Spleen (tissue), 3 donors: Measurements from ENCODE around the gene ADAMTSL3.

Experiments
- POLR2A ChIP-seq, 3 donors: fragments of 450-650 bp; IDR thresholded peaks; one replicate each; pipeline ENCODE4 v1.5.1; 2017; ENCODE audit warnings: antibody characterized with exemption in 3 of 3, mild to moderate bottlenecking in 1 of 3
- POLR2AphosphoS5 ChIP-seq, 3 donors: sonication (generic); formaldehyde crosslinking; IDR thresholded peaks; one replicate each; pipeline ENCODE4 v1.5.1; 2017; ENCODE audit warnings: antibody characterized with exemption in 3 of 3

DNA sequence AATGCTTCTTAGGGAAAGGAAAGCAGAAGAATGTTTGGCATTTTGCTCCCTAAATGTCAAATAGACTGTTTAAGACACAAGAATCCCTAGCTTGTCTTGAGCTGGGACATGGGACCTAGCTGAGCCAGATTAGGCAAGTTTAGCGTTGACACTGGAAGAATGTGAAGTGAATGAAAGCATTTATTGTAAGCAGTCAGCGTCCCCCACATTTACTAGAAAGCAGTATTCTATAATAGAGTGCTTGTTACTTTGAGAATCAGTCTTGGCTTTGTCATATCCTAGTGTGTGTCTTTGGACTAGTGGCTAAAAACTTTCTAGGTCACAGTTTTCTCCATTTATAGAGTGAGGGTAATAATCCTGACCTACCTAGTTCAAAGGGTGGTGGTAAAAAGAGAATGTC, 161.6 kb downstream of the ADAMTSL3 start:
- TF ChIP-seq POLR2A (IDR thresholded peaks at IDR 0.05) (no peak), POLR2AphosphoS5 (IDR thresholded peaks at IDR 0.05) (no peak)
